MCF 10A (cell line): ENCODE data around the gene RCAN2. TPM values are rescaled to one million over a fixed set of nuclear protein-coding genes. Genes with fewer than 3 reads are reported as not detected.

Source experiments
- BruUV-seq: library from RNA; stranded (reverse); fragments of 400-500 nt; replicated peaks from 2 replicates; lab custom pipeline; 2021; lab: Mats Ljungman, UMichigan
- CTCF ChIA-PET: fragments of 300-600 bp; sonication (Branson Sonifier 250); formaldehyde crosslinking; extraction: SDS; loops from one replicate; lab custom pipeline; 2021; ENCODE audit warnings: antibody characterized with exemption, inconsistent platforms; lab: Yijun Ruan, JAX
- POLR2A ChIA-PET: fragments of 300-600, 350-650 bp; sonication (Branson Sonifier 250); formaldehyde crosslinking; extraction: SDS; loops from one replicate; lab custom pipeline; 2020; ENCODE audit warnings: antibody characterized with exemption, inconsistent platforms; lab: Yijun Ruan, JAX
- DNase-seq: peaks from one replicate; pipeline ENCODE4 v3.0.0-alpha.2; 2018; ENCODE audit not compliant: unreplicated experiment
- H3K27ac Mint-ChIP-seq: one replicate; pipeline ENCODE4 v1.8.0; 2022; ENCODE audit warnings: mild to moderate bottlenecking, low read depth, mixed read lengths; ENCODE audit not compliant: unreplicated experiment
- H3K27me3 Mint-ChIP-seq: one replicate; pipeline ENCODE4 v1.8.0; 2022; ENCODE audit warnings: mixed read lengths; ENCODE audit not compliant: insufficient read depth, unreplicated experiment
- H3K36me3 Mint-ChIP-seq: one replicate; pipeline ENCODE4 v1.8.0; 2022; ENCODE audit warnings: mild to moderate bottlenecking, moderate library complexity, mixed read lengths; ENCODE audit not compliant: insufficient read depth, unreplicated experiment
- H3K4me1 Mint-ChIP-seq: one replicate; pipeline ENCODE4 v1.8.0; 2022; ENCODE audit warnings: mixed read lengths; ENCODE audit not compliant: insufficient read depth, unreplicated experiment
- H3K4me3 Mint-ChIP-seq: one replicate; pipeline ENCODE4 v1.8.0; 2022; ENCODE audit warnings: mild to moderate bottlenecking, moderate library complexity, mixed read lengths; ENCODE audit not compliant: unreplicated experiment
- H3K9me3 Mint-ChIP-seq: one replicate; pipeline ENCODE4 v1.8.0; 2022; ENCODE audit warnings: mixed read lengths; ENCODE audit not compliant: unreplicated experiment
- CTCF ChIP-seq: fragments of 200-600 bp; IDR thresholded peaks from one replicate; pipeline ENCODE4 v1.8.0; 2022; ENCODE audit warnings: antibody characterized with exemption, mild to moderate bottlenecking; ENCODE audit not compliant: unreplicated experiment
- intact Hi-C: fragments of 100-400 bp; cut with micrococcal nuclease; formaldehyde crosslinking; loops from 2 replicates; pipeline ENCODE4 v1.14.1; 2022
- total RNA-seq: library from RNA; stranded (reverse); gene quantifications from 2 replicates; pipeline ENCODE4 v1.2.3, GENCODE V29; 2022

Gene RCAN2
- total RNA-seq, 1 experiment from 2014 or later = 0.09 TPM

GRCh38 chr6:46381057-46381456 lies 110.2 kb downstream of the RCAN2 start:
- DNase-seq = no peak
- no peaks in the 10 kb centered on the region for H3K9me3 Mint-ChIP-seq
- ChIA-PET POLR2A (no interaction called here), CTCF (no interaction called here)
- intact Hi-C loops = no loop called here
- H3K27me3 Mint-ChIP-seq = peaks cover 10% of the 10 kb centered on the region
- H3K4me1 Mint-ChIP-seq = no peaks in the 10 kb centered on the region
- TF ChIP-seq CTCF = no peak
- H3K27ac Mint-ChIP-seq = no peak overlapping the region
- no peaks in the 10 kb centered on the region for H3K36me3 Mint-ChIP-seq
- H3K4me3 Mint-ChIP-seq = no peak overlapping the region
- BruUV-seq = no TSS peak

GRCh38 chr6:46380152-46380807 lies 111.0 kb downstream of the RCAN2 start:
- no peak for DNase-seq
- Mint-ChIP-seq H3K27me3 (peaks cover 10% of the 10 kb centered on the region), H3K36me3 (no peaks in the 10 kb centered on the region), H3K4me1 (no peaks in the 10 kb centered on the region), H3K4me3 (no peak overlapping the region), H3K27ac (no peak overlapping the region), H3K9me3 (no peaks in the 10 kb centered on the region)
- no TSS peak for BruUV-seq
- TF ChIP-seq CTCF = no peak
- CTCF ChIA-PET = interaction anchor here (0.6 kb wide), 1 partner anchor 12 kb away, joined by 3 read pairs; no protein-coding TSS in a partner anchor
- intact Hi-C loops = no loop called here
- POLR2A ChIA-PET = interaction anchor here (0.6 to 0.7 kb wide), 2 partner anchors 38 to 983 kb away, joined by 3 read pairs; no protein-coding TSS in a partner anchor

GRCh38 chr6:46378882-46379416 lies 112.3 kb downstream of the RCAN2 start:
- Mint-ChIP-seq H3K27ac (no peak overlapping the region), H3K9me3 (no peaks in the 10 kb centered on the region), H3K4me3 (no peak overlapping the region), H3K4me1 (no peaks in the 10 kb centered on the region), H3K36me3 (no peaks in the 10 kb centered on the region), H3K27me3 (peaks cover 10% of the 10 kb centered on the region)
- no TSS peak for BruUV-seq
- no peak for TF ChIP-seq CTCF
- intact Hi-C loops = no loop called here
- CTCF ChIA-PET = interaction anchor here (0.5 kb wide), 1 partner anchor 291 kb away, joined by 3 read pairs; no protein-coding TSS in a partner anchor
- POLR2A ChIA-PET = no interaction called here
- DNase-seq = no peak

- no peak overlapping the region for H3K4me3 Mint-ChIP-seq
- no peaks in the 10 kb centered on the region for H3K4me1 Mint-ChIP-seq
- no peaks in the 10 kb centered on the region for H3K9me3 Mint-ChIP-seq
- H3K27me3 Mint-ChIP-seq = peaks cover 10% of the 10 kb centered on the region
- POLR2A ChIA-PET = no interaction called here
- CTCF ChIA-PET = interaction anchor here (1.0 kb wide), 1 partner anchor 32 kb away, joined by 3 read pairs; no protein-coding TSS in a partner anchor
- BruUV-seq = no TSS peak
- no peak for TF ChIP-seq CTCF
- intact Hi-C loops = no loop called here
- H3K36me3 Mint-ChIP-seq = no peaks in the 10 kb centered on the region
- no peak for DNase-seq
- no peak overlapping the region for H3K27ac Mint-ChIP-seq
Measured at GRCh38 chr6:46378161-46378881, 112.9 kb downstream of the RCAN2 start.
